Kidney epithelial cell (primary cell): ENCODE results near the gene XPO6. TPM values are rescaled to one million over a fixed set of nuclear protein-coding genes. Genes with fewer than 3 reads are reported as not detected.

Experiments
- DNase-seq: peaks from one replicate; pipeline ENCODE4 v3.0.0-alpha.2; 2010; ENCODE audit warnings: low read depth
- H3K27me3 ChIP-seq: 2 replicates; pipeline ENCODE4 v1.6.0; 2011; ENCODE audit warnings: low read length; ENCODE audit not compliant: control insufficient read depth, insufficient read depth
- H3K36me3 ChIP-seq: 2 replicates; pipeline ENCODE4 v1.5.1; 2011; ENCODE audit warnings: low read length; ENCODE audit not compliant: control insufficient read depth, insufficient read depth
- H3K4me3 ChIP-seq: 2 replicates; pipeline ENCODE4 v1.5.1; 2011; ENCODE audit warnings: low read depth, mild to moderate bottlenecking, control low read depth, low read length
- total RNA-seq: library from RNA; depleted of rRNA; stranded (reverse); fragments of >200 nt; gene quantifications from 2 replicates; pipeline ENCODE4 v1.2.3, GENCODE V29; 2015
- TF ChIP-seq, protein P1 (sequence below): IDR thresholded peaks from 2 replicates; pipeline ENCODE4 v1.5.1; 2011; ENCODE audit warnings: mild to moderate bottlenecking, moderate library complexity, low read length, control low read depth, inconsistent platforms; ENCODE audit not compliant: insufficient read depth, poor library complexity, severe bottlenecking

The XPO6 gene
- total RNA-seq, 1 donor from 2014 or later: 61.9 TPM

DNA sequence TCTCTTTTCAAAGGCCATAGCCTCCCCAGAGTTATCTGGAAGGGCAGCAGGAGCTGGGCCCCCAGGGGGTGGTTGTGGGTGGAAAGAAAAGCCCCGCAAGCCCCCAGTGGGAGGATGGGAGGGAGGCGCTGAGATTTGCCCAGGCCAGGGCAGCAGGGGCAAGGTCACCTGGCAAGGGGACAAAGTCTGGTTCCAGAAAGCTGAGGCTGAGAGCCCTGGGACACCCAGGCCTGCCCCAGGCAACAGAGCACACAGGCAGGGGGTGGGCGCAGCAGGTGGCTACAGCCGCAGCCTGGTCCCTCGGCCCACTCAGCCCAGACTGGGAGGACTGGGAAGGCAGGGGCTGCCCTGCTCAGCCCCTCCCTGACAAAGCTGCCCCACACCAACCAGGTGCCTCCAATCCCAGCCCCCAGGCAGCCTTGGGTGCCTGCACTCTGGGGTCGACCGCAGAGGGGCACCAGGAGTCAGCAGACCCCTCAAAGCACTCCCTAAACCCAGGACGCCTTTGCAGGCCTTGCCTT, 124.6 kb downstream of the XPO6 start:
- H3K36me3 ChIP-seq: no peaks in the 10 kb centered on the region
- no peak for DNase-seq
- H3K27me3 ChIP-seq: no peaks in the 10 kb centered on the region
- no peak overlapping the region for H3K4me3 ChIP-seq
- TF ChIP-seq, protein P1, sequence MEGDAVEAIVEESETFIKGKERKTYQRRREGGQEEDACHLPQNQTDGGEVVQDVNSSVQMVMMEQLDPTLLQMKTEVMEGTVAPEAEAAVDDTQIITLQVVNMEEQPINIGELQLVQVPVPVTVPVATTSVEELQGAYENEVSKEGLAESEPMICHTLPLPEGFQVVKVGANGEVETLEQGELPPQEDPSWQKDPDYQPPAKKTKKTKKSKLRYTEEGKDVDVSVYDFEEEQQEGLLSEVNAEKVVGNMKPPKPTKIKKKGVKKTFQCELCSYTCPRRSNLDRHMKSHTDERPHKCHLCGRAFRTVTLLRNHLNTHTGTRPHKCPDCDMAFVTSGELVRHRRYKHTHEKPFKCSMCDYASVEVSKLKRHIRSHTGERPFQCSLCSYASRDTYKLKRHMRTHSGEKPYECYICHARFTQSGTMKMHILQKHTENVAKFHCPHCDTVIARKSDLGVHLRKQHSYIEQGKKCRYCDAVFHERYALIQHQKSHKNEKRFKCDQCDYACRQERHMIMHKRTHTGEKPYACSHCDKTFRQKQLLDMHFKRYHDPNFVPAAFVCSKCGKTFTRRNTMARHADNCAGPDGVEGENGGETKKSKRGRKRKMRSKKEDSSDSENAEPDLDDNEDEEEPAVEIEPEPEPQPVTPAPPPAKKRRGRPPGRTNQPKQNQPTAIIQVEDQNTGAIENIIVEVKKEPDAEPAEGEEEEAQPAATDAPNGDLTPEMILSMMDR: no peak

DNA sequence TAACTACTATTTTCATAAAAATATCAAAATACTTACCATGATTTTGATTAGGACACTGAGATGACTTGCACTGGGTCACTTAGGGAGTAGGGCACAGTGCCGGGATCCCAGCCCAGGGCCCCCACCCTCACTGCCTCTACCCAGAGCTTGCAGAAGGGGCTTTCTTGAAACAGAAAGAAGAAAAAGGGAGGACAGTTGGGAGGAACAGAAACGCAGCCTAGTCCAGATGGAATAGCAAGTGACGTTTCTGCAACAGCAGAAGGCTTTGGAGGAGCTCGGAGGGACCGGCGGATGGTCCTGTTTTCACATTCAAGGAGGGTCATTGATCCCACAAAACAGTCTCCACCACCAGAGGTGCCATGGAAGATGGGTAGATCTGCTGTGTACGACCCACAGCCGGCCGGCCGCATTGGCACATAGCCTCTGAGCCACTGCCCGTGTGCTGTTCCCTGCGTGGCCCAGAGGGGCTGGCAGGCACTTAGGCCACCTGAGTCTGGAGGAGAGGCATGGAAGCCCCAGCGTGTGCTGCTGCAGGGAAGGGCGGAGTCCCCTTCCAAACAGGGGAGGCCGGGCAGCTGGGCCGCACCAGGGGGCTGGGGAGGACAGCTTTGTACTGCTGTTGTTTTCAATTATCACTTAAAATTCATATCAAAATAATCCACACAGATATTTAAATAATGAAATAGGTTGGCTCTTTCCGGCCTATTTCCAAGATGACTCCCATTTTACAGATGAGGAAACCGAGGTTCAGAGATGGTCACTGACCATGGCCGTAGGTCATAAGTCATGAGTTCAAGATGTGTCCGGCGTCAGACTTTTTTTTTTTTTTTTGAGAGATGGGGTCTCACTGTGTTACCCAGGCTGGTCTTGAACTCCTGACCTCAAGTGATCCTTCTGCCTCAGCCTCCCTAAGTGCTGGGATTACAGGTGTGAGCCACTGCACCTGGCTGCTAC, 125.3 kb downstream of the XPO6 start:
- DNase-seq: no peak
- H3K4me3 ChIP-seq: no peak overlapping the region
- H3K36me3 ChIP-seq: no peaks in the 10 kb centered on the region
- no peaks in the 10 kb centered on the region for H3K27me3 ChIP-seq
- TF ChIP-seq, protein P1: no peak

- Histone ChIP-seq H3K36me3 (no peaks in the 10 kb centered on the region), H3K27me3 (no peaks in the 10 kb centered on the region), H3K4me3 (no peak overlapping the region)
- TF ChIP-seq, protein P1: no peak
- no peak for DNase-seq
Measured at GRCh38 chr16:28085389-28086171, 126.2 kb downstream of the XPO6 start.

GRCh38 chr16:28084209-28084608, 127.6 kb downstream of the XPO6 start:
- DNase-seq: no peak
- Histone ChIP-seq H3K27me3 (no peaks in the 10 kb centered on the region), H3K4me3 (no peak overlapping the region), H3K36me3 (no peaks in the 10 kb centered on the region)
- TF ChIP-seq, protein P1: no peak

DNA sequence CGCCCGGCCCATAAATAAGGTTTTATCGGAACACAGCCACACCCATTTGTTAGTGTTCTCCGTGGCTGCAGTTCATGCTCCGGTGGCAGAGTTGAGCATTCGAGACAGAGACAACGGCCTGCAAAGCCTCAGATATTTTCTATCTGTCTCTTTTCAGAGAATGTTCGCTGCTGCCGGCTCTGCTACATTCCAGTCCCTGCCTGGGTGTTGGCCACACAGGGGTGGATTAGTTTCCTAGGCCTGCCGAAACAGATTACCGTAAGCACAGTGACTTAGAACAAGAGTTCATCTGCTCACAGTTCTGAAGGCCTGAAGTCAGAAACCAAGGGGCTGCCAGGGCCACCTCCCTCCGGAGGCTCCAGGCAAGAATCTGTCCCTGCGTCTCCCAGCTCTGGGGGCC, 129.1 kb downstream of the XPO6 start:
- H3K4me3 ChIP-seq: no peak overlapping the region
- H3K27me3 ChIP-seq: no peaks in the 10 kb centered on the region
- no peaks in the 10 kb centered on the region for H3K36me3 ChIP-seq
- TF ChIP-seq, protein P1: no peak
- DNase-seq: no peak
